ENCODE data around the gene NHLRC1. TPM values are rescaled to one million over a fixed set of nuclear protein-coding genes. Genes with fewer than 3 reads are reported as not detected.

The NHLRC1 gene
- total RNA-seq, 1 donor from 2014 or later, result 1.8 TPM

- Mint-ChIP-seq H3K9me3 (no peaks in the 10 kb centered on the region), H3K27me3 (ENCODE audit: low read depth) (no peaks in the 10 kb centered on the region), H3K4me1 (no peaks in the 10 kb centered on the region), H3K27ac (no peak overlapping the region), H3K4me3 (no peak overlapping the region), H3K36me3 (peaks cover 33% of the 10 kb centered on the region)
- no peak for DNase-seq (ENCODE audit: low spot score in 2 of 2, unreplicated experiment in 2 of 2)
- TF ChIP-seq CTCF (IDR thresholded peaks at IDR 0.05; ENCODE audit: unreplicated experiment), result no peak
Observed at GRCh38 chr6:18162401-18162800, 39.9 kb upstream of the NHLRC1 start.

GRCh38 chr6:18161431-18161830 is 39.0 kb upstream of the NHLRC1 start:
- Mint-ChIP-seq H3K27me3 (ENCODE audit: low read depth) (no peaks in the 10 kb centered on the region), H3K9me3 (no peaks in the 10 kb centered on the region), H3K27ac (no peak overlapping the region), H3K4me1 (no peaks in the 10 kb centered on the region), H3K4me3 (no peak overlapping the region), H3K36me3 (peaks cover 33% of the 10 kb centered on the region)
- no peak for DNase-seq (ENCODE audit: low spot score in 2 of 2, unreplicated experiment in 2 of 2)
- TF ChIP-seq CTCF (IDR thresholded peaks at IDR 0.05; ENCODE audit: unreplicated experiment), result no peak

GRCh38 chr6:18160911-18161310 is 38.4 kb upstream of the NHLRC1 start:
- H3K27ac Mint-ChIP-seq, result no peak overlapping the region
- peaks cover 33% of the 10 kb centered on the region for H3K36me3 Mint-ChIP-seq
- no peaks in the 10 kb centered on the region for H3K9me3 Mint-ChIP-seq
- H3K27me3 Mint-ChIP-seq (ENCODE audit: low read depth), result no peaks in the 10 kb centered on the region
- TF ChIP-seq CTCF (IDR thresholded peaks at IDR 0.05; ENCODE audit: unreplicated experiment), result no peak
- no peak for DNase-seq (ENCODE audit: low spot score in 2 of 2, unreplicated experiment in 2 of 2)
- peaks cover 5% of the 10 kb centered on the region for H3K4me1 Mint-ChIP-seq
- H3K4me3 Mint-ChIP-seq, result no peak overlapping the region

DNA sequence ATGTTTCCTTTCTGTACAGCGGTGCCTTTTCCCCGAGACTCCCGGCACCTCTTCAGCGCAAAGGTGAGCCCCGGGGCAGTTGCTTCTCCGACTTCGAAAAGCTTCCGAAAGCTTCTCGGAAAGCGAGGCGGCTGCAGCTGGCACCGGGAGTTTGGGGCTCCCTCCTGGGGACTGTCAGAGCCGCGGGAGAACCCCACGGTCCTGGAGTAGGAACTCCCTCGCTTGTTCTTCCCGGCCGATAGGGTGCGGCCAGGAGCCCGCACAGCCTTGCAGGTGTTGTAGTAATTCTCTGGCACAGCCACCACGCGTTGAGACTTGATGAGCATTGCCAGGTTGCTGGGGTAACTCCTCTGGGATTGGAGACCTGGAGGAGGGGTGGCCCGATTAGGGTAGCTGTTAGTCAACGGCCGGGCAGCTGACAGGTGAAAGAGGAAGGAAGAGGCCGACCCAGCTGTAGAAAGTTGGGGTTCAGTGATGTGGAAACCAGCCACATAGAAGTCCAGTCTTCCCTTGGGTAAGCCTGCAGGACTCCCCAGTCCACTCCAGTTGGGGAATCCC is 33.5 kb upstream of the NHLRC1 start:
- DNase-seq (ENCODE audit: low spot score in 2 of 2, unreplicated experiment in 2 of 2), result peak in 1 of 2 experiments; percentile 63
- H3K9me3 Mint-ChIP-seq, result no peaks in the 10 kb centered on the region
- peaks cover 7% of the 10 kb centered on the region for H3K36me3 Mint-ChIP-seq
- H3K4me3 Mint-ChIP-seq, result peak overlapping the region; percentile 99
- H3K27me3 Mint-ChIP-seq (ENCODE audit: low read depth), result no peaks in the 10 kb centered on the region
- H3K4me1 Mint-ChIP-seq, result peaks cover 27% of the 10 kb centered on the region
- TF ChIP-seq CTCF (IDR thresholded peaks at IDR 0.05; ENCODE audit: unreplicated experiment), result no peak
- H3K27ac Mint-ChIP-seq, result peak overlapping the region; percentile 91

DNA sequence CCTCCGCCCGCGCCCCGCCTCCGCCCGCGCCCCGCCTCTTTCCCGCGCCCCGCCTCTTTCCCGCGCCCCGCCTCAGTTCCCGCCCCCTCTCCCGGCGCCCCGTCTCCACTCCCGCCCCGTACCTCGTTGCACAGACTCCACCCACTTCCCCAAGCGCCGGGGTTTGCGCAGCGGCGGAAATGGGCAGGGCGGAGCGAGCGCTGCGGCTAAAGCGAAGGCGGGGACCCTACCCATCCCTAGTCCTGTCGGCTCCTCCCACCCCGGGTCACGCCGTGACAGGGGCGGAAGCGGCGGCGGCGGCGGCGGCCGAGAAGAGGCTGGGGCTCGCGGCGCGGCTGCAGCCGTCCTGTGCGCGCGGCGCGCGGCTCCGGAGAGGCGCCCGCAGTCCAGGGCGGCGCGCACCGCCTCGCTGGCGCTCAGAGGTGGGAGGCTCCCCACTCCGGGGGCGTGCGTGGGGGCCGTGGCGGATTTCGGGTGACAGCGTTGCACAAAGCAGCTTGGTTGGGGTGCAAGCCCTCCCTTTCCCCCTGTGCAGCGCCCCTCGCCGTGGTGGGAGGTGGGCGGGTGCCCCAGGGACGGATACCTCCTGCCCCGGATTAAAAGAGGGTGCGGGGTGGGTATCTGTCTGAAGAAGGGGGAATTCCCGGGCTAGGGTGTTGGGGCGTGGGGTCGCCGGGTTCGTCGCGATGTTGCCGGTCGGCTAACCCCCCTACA is 32.8 kb upstream of the NHLRC1 start, which contains the start of gene KDM1B:
Gene KDM1B, plus strand, starts transcription at position 273 of the 714 bp plus-strand sequence. CDS start 4,474 bp downstream, outside the sequence.
- H3K9me3 Mint-ChIP-seq, result no peaks in the 10 kb centered on the region
- H3K4me1 Mint-ChIP-seq, result peaks cover 27% of the 10 kb centered on the region
- DNase-seq (ENCODE audit: low spot score in 2 of 2, unreplicated experiment in 2 of 2), result peak; percentile 97 to 98
- H3K4me3 Mint-ChIP-seq, result peak within 1 kb of the TSS; percentile 99
- H3K36me3 Mint-ChIP-seq, result peaks cover 6% of the 10 kb centered on the region
- H3K27me3 Mint-ChIP-seq (ENCODE audit: low read depth), result no peaks in the 10 kb centered on the region
- TF ChIP-seq CTCF (IDR thresholded peaks at IDR 0.05; ENCODE audit: unreplicated experiment), result no peak
- H3K27ac Mint-ChIP-seq, result peak within 1 kb of the TSS; percentile 99
